ENCODE data around the gene ACTR1A.

DNA sequence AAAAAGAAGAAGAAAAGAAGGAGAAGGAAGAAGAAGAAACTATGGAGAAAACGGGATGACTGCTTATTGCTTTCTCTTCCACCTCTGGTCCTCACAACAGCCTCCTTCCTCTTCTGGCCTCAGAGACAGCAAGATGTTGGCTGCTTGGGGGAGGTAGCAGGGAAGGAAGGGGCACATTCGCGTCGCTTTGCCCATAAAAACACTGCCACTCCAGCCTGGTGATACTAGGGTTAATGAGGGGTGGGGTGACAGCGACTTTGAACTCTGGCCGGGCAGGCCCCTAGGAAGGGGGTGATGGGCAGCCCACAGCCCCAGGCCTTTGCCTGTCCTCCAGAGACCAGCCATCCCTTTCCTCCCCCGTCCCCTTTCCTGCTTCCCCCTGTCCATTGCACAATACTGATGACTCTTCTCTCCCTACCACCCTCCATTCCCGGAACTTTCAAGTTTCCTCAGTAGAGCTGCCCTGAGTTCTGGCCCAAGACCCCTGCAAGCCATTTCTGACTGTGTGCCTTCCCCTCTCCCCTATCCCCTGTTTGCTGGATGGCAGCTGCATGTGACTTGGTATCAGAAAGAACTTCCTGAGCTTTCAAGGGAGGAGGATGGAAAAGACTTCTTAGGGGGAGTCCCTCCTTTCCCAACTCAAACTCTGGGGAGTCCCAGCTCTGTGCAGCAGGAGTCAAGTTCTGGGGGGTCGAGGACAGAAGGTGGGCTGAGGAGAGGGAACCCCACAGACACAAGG is 67.9 kb downstream of the ACTR1A start:
- TF ChIP-seq CTCF (IDR thresholded peaks at IDR 0.05): no peak
- TF ChIP-seq POLR2A (IDR thresholded peaks at IDR 0.05): no peak
